ENCODE results near the gene PDE6B.

The PDE6B gene

DNA sequence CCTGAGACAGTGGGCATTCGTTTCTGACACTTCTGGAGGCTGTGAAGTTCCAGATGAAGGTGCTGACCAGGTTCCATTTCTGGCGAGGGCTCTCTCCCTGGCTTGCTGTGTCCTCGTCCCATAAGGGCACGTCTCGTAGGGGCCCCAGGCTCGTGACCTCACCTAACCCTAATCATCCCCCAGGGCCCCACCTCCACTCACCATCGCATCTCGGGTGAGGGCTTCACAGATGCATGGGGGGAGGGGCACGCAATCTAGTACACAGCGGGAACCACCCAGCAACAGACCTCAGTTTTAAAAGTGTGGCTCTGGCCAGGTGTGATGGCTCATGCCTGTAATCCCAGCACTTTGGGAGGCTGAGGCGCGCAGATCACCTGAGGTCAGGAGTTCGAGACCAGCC, 22.1 kb downstream of the PDE6B start:
- ChIA-PET POLR2A (no interaction called here), CTCF (no interaction called here)
- no peak overlapping the region for H3K4me3 ChIP-seq (ENCODE audit: low read depth, low read length)
- no peak for DNase-seq (ENCODE audit: low read depth, low spot score)
- no peak for TF ChIP-seq CTCF (IDR thresholded peaks at IDR 0.05; ENCODE audit: insufficient read depth, low read length, missing control alignments)

DNA sequence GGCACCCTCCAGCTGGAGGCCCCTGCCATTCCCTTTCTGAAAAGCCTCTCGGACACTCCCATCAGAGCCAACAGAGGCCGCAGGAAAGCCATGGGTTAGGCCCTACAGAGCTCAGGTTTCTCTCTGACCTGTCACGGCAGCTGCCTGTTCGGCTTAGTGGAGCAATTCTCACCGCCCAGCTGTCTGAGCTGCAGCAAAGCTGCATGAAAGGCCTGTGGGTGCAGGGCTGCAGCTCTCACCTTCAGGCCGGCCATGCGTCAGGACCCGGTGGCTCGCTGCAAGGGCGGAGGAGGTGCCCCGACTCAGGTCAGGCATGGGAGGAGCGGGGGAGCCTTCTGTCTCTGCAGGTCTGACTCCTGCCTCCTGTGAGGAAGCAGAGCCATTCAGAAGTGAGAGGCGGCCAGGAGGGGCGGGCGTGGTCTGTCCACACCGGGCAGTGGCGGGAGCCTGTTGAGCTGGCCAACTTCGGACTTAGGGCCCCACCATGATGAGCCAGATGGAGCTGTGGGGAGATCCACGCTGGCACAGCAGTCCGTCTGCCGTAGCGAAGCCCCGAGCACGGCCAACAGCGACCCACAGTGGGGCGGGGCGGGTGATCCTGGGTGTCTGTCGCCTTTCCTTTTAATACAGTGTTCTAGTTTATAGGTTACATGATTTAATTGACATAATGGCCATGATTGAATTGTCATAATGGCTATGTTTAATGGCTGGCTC, 23.4 kb downstream of the PDE6B start:
- no peak for TF ChIP-seq CTCF (IDR thresholded peaks at IDR 0.05; ENCODE audit: insufficient read depth, low read length, missing control alignments)
- no peak overlapping the region for H3K4me3 ChIP-seq (ENCODE audit: low read depth, low read length)
- CTCF ChIA-PET, result no interaction called here
- POLR2A ChIA-PET, result no interaction called here
- DNase-seq (ENCODE audit: low read depth, low spot score), result no peak

- ChIA-PET CTCF (no interaction called here), POLR2A (no interaction called here)
- DNase-seq (ENCODE audit: low read depth, low spot score), result no peak
- TF ChIP-seq CTCF (IDR thresholded peaks at IDR 0.05; ENCODE audit: insufficient read depth, low read length, missing control alignments), result no peak
- no peak overlapping the region for H3K4me3 ChIP-seq (ENCODE audit: low read depth, low read length)
Observed at GRCh38 chr4:649293-649625, 23.9 kb downstream of the PDE6B start.

GRCh38 chr4:649751-650310, 24.5 kb downstream of the PDE6B start:
- no peak for DNase-seq (ENCODE audit: low read depth, low spot score)
- CTCF ChIA-PET, result no interaction called here
- POLR2A ChIA-PET, result no interaction called here
- no peak overlapping the region for H3K4me3 ChIP-seq (ENCODE audit: low read depth, low read length)
- TF ChIP-seq CTCF (IDR thresholded peaks at IDR 0.05; ENCODE audit: insufficient read depth, low read length, missing control alignments), result no peak

DNA sequence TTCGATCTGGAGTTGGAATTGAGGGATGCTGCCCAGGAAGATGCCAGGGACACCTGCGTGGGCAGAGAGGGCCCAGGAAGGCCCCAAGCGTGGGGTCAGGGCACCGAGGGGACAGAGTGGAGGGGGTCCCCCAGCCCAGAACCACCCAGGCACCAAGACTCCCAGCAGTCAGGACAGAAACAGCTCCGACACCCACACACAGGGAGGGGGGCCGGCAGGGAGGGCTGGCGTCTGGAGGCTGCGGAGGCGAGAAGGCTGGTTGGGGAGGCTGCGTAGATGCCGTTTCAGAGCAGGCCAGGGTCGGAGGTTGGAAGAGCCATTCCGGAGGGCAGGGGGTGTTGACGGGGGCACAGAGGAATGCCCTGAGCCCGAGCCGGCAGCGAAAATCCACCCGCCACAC, 25.1 kb downstream of the PDE6B start:
- H3K4me3 ChIP-seq (ENCODE audit: low read depth, low read length), result no peak overlapping the region
- no peak for TF ChIP-seq CTCF (IDR thresholded peaks at IDR 0.05; ENCODE audit: insufficient read depth, low read length, missing control alignments)

GRCh38 chr4:650951-651883, 25.8 kb downstream of the PDE6B start:
- H3K4me3 ChIP-seq (ENCODE audit: low read depth, low read length), result no peak overlapping the region
- CTCF ChIA-PET, result no interaction called here
- POLR2A ChIA-PET, result no interaction called here
- no peak for TF ChIP-seq CTCF (IDR thresholded peaks at IDR 0.05; ENCODE audit: insufficient read depth, low read length, missing control alignments)
- no peak for DNase-seq (ENCODE audit: low read depth, low spot score)

More for the DNA sequence above, 25.1 kb downstream of the PDE6B start:
- POLR2A ChIA-PET, result no interaction called here
- CTCF ChIA-PET, result no interaction called here
- DNase-seq (ENCODE audit: low read depth, low spot score), result no peak
